Measurements from ENCODE around the gene NAA30. TPM values are rescaled to one million over a fixed set of nuclear protein-coding genes. Genes with fewer than 3 reads are reported as not detected.

The NAA30 gene
- total and polyA plus RNA-seq, 9 of the 15 experiments (the other 6 are each of a cell fraction or from before 2014, with no cell fraction given), result 2.2 to 8.0 (median 6.9) TPM

DNA sequence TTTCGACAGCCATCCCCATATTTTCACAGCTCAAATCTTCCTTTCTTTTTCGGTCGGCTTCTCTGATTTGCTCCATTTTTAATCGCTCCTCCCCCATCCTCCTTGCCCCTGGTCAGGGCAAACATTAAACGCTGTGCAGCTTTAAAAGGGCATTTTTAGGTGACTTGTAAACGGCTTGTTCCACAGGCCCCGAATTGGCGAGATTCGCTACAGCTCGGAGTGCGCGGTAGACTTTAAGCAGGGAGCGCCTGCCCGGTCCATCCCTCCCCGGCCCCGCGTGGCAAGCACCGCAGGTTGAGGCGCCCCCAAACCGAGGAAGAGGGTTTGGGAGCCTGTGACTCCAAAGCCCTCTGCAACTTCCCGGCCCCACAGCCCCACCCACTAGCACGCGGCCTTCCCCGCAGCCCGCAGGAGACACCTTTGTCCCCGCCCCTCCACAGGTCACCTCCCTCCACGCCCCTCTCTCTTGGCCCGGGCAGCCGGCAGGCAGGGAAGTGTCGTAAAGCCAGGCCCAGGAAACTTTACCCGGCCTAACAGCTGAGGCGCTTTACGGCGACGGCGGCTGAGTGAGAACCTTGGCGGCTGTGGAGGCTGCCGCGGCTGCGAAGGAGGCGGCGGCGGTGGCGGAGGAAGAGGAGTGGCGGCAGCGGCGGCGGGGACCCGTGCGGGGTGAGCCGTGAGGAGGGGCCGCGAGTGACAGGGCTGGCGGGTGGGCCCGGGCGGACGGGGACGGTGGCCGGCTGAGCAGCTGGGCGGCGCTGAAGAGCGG, at the start of gene NAA30 (continued):
- TF ChIP-seq, protein P1, sequence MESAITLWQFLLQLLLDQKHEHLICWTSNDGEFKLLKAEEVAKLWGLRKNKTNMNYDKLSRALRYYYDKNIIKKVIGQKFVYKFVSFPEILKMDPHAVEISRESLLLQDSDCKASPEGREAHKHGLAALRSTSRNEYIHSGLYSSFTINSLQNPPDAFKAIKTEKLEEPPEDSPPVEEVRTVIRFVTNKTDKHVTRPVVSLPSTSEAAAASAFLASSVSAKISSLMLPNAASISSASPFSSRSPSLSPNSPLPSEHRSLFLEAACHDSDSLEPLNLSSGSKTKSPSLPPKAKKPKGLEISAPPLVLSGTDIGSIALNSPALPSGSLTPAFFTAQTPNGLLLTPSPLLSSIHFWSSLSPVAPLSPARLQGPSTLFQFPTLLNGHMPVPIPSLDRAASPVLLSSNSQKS (CRISPR knock-in tag; IDR thresholded peaks at IDR 0.05), result no peak
- TF ChIP-seq BRD9 (IDR thresholded peaks at IDR 0.05; ENCODE audit: low read depth, partially characterized antibody) (no peak), POLR2G (IDR thresholded peaks at IDR 0.05; ENCODE audit: low read depth, low read length) (peak; percentile 82), NRF1 (conservative IDR thresholded peaks at IDR 0.05 in 1 of 2, IDR thresholded peaks at IDR 0.05 in 1 of 2) (peak in 1 of 2 experiments; percentile 37; a peak in 2 of 4 replicates), TBL1XR1 (IDR thresholded peaks at IDR 0.05; ENCODE audit: low read length in 2 of 2) (no peak), KLF16 (IDR thresholded peaks at IDR 0.05) (no peak), ZNF644 (tag; IDR thresholded peaks at IDR 0.05; ENCODE audit: low read depth) (no peak), L3MBTL2 (IDR thresholded peaks at IDR 0.05) (peak; percentile 63)
- TF ChIP-seq, protein P2, sequence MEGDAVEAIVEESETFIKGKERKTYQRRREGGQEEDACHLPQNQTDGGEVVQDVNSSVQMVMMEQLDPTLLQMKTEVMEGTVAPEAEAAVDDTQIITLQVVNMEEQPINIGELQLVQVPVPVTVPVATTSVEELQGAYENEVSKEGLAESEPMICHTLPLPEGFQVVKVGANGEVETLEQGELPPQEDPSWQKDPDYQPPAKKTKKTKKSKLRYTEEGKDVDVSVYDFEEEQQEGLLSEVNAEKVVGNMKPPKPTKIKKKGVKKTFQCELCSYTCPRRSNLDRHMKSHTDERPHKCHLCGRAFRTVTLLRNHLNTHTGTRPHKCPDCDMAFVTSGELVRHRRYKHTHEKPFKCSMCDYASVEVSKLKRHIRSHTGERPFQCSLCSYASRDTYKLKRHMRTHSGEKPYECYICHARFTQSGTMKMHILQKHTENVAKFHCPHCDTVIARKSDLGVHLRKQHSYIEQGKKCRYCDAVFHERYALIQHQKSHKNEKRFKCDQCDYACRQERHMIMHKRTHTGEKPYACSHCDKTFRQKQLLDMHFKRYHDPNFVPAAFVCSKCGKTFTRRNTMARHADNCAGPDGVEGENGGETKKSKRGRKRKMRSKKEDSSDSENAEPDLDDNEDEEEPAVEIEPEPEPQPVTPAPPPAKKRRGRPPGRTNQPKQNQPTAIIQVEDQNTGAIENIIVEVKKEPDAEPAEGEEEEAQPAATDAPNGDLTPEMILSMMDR (IDR thresholded peaks at IDR 0.05 in 2 of 3, conservative IDR thresholded peaks at IDR 0.05 in 1 of 3; ENCODE audit: insufficient read depth in 2 of 3, low read depth in 1 of 3, low read length in 3 of 3), result no peak
- TF ChIP-seq, protein P3, sequence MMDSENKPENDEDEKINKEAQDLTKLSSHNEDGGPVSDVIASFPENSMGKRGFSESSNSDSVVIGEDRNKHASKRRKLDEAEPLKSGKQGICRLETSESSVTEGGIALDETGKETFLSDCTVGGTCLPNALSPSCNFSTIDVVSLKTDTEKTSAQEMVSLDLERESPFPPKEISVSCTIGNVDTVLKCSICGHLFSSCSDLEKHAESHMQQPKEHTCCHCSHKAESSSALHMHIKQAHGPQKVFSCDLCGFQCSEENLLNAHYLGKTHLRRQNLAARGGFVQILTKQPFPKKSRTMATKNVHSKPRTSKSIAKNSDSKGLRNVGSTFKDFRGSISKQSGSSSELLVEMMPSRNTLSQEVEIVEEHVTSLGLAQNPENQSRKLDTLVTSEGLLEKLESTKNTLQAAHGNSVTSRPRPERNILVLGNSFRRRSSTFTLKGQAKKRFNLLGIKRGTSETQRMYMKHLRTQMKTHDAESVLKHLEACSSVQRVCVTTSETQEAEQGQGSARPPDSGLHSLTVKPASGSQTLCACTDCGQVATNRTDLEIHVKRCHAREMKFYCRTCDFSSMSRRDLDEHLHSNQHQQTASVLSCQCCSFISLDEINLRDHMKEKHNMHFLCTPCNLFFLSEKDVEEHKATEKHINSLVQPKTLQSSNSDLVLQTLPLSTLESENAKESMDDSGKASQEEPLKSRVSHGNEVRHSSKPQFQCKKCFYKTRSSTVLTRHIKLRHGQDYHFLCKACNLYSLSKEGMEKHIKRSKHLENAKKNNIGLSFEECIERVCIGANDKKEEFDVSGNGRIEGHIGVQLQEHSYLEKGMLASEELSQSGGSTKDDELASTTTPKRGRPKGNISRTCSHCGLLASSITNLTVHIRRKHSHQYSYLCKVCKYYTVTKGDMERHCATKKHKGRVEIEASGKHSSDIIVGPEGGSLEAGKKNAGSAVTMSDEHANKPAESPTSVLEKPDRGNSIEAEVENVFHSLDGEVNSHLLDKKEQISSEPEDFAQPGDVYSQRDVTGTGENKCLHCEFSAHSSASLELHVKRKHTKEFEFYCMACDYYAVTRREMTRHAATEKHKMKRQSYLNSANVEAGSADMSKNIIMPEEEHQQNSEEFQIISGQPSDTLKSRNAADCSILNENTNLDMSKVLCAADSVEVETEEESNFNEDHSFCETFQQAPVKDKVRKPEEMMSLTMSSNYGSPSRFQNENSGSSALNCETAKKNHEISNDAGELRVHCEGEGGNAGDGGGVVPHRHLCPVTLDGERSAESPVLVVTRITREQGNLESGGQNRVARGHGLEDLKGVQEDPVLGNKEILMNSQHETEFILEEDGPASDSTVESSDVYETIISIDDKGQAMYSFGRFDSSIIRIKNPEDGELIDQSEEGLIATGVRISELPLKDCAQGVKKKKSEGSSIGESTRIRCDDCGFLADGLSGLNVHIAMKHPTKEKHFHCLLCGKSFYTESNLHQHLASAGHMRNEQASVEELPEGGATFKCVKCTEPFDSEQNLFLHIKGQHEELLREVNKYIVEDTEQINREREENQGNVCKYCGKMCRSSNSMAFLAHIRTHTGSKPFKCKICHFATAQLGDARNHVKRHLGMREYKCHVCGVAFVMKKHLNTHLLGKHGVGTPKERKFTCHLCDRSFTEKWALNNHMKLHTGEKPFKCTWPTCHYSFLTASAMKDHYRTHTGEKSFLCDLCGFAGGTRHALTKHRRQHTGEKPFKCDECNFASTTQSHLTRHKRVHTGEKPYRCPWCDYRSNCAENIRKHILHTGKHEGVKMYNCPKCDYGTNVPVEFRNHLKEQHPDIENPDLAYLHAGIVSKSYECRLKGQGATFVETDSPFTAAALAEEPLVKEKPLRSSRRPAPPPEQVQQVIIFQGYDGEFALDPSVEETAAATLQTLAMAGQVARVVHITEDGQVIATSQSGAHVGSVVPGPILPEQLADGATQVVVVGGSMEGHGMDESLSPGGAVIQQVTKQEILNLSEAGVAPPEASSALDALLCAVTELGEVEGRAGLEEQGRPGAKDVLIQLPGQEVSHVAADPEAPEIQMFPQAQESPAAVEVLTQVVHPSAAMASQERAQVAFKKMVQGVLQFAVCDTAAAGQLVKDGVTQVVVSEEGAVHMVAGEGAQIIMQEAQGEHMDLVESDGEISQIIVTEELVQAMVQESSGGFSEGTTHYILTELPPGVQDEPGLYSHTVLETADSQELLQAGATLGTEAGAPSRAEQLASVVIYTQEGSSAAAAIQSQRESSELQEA (IDR thresholded peaks at IDR 0.05; ENCODE audit: low read depth), result peak; percentile 76
- TF ChIP-seq, protein P4, sequence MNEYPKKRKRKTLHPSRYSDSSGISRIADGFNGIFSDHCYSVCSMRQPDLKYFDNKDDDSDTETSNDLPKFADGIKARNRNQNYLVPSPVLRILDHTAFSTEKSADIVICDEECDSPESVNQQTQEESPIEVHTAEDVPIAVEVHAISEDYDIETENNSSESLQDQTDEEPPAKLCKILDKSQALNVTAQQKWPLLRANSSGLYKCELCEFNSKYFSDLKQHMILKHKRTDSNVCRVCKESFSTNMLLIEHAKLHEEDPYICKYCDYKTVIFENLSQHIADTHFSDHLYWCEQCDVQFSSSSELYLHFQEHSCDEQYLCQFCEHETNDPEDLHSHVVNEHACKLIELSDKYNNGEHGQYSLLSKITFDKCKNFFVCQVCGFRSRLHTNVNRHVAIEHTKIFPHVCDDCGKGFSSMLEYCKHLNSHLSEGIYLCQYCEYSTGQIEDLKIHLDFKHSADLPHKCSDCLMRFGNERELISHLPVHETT (CRISPR knock-in tag; conservative IDR thresholded peaks at IDR 0.05 in 1 of 2, IDR thresholded peaks at IDR 0.05 in 1 of 2), result peak in 1 of 2 experiments; percentile 27; a peak in 1 of 4 replicates
- TF ChIP-seq, protein P5, sequence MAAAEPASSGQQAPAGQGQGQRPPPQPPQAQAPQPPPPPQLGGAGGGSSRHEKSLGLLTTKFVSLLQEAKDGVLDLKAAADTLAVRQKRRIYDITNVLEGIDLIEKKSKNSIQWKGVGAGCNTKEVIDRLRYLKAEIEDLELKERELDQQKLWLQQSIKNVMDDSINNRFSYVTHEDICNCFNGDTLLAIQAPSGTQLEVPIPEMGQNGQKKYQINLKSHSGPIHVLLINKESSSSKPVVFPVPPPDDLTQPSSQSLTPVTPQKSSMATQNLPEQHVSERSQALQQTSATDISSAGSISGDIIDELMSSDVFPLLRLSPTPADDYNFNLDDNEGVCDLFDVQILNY (CRISPR knock-in tag; IDR thresholded peaks at IDR 0.05), result no peak
